Measurements from ENCODE around the gene BEGAIN. TPM values are rescaled to one million over a fixed set of nuclear protein-coding genes. Genes with fewer than 3 reads are reported as not detected.

The BEGAIN gene
- 7.0 and 8.5 TPM in 2 replicates for total RNA-seq
- long read RNA-seq: 0 reads

- TF ChIP-seq CTCF (IDR thresholded peaks at IDR 0.05): no peak
- DNase-seq (ENCODE audit: extremely low spot score, unreplicated experiment): no peak
- Mint-ChIP-seq H3K27ac (ENCODE audit: unreplicated experiment) (no peak within 1 kb of the TSS), H3K9me3 (ENCODE audit: unreplicated experiment) (no peaks in the 10 kb centered on the region), H3K4me3 (ENCODE audit: unreplicated experiment) (peak within 1 kb of the TSS; percentile 62), H3K4me1 (ENCODE audit: unreplicated experiment) (peaks cover 2% of the 10 kb centered on the region), H3K36me3 (ENCODE audit: unreplicated experiment) (no peaks in the 10 kb centered on the region), H3K27me3 (ENCODE audit: unreplicated experiment) (peaks cover 6% of the 10 kb centered on the region)
These were observed at the start of gene BEGAIN for GRCh38 chr14:100587086-100587762. Gene BEGAIN (minus strand): TSS chr14:100587417. CDS start chr14:100587290, 127 bp downstream.

GRCh38 chr14:100636559-100636958 is 49.3 kb upstream of the BEGAIN start:
- DNase-seq (ENCODE audit: extremely low spot score, unreplicated experiment): no peak
- H3K27ac Mint-ChIP-seq (ENCODE audit: unreplicated experiment): no peak overlapping the region

GRCh38 chr14:100634026-100634425 is 46.8 kb upstream of the BEGAIN start:
- Mint-ChIP-seq H3K4me3 (ENCODE audit: unreplicated experiment) (no peak overlapping the region), H3K27ac (ENCODE audit: unreplicated experiment) (no peak overlapping the region), H3K9me3 (ENCODE audit: unreplicated experiment) (no peaks in the 10 kb centered on the region), H3K27me3 (ENCODE audit: unreplicated experiment) (peaks cover 29% of the 10 kb centered on the region), H3K4me1 (ENCODE audit: unreplicated experiment) (no peaks in the 10 kb centered on the region), H3K36me3 (ENCODE audit: unreplicated experiment) (no peaks in the 10 kb centered on the region)
- TF ChIP-seq CTCF (IDR thresholded peaks at IDR 0.05): no peak
- no peak for DNase-seq (ENCODE audit: extremely low spot score, unreplicated experiment)

More at GRCh38 chr14:100636559-100636958, 49.3 kb upstream of the BEGAIN start:
- no peaks in the 10 kb centered on the region for H3K36me3 Mint-ChIP-seq (ENCODE audit: unreplicated experiment)
- peaks cover 27% of the 10 kb centered on the region for H3K27me3 Mint-ChIP-seq (ENCODE audit: unreplicated experiment)
- TF ChIP-seq CTCF (IDR thresholded peaks at IDR 0.05): no peak
- H3K9me3 Mint-ChIP-seq (ENCODE audit: unreplicated experiment): no peaks in the 10 kb centered on the region
- H3K4me3 Mint-ChIP-seq (ENCODE audit: unreplicated experiment): no peak overlapping the region
- H3K4me1 Mint-ChIP-seq (ENCODE audit: unreplicated experiment): peaks cover 13% of the 10 kb centered on the region

GRCh38 chr14:100633406-100633805 is 46.2 kb upstream of the BEGAIN start:
- no peak for TF ChIP-seq CTCF (IDR thresholded peaks at IDR 0.05)
- no peak for DNase-seq (ENCODE audit: extremely low spot score, unreplicated experiment)
- peaks cover 33% of the 10 kb centered on the region for H3K27me3 Mint-ChIP-seq (ENCODE audit: unreplicated experiment)
- no peaks in the 10 kb centered on the region for H3K9me3 Mint-ChIP-seq (ENCODE audit: unreplicated experiment)
- H3K4me1 Mint-ChIP-seq (ENCODE audit: unreplicated experiment): no peaks in the 10 kb centered on the region
- no peak overlapping the region for H3K27ac Mint-ChIP-seq (ENCODE audit: unreplicated experiment)
- H3K36me3 Mint-ChIP-seq (ENCODE audit: unreplicated experiment): no peaks in the 10 kb centered on the region
- no peak overlapping the region for H3K4me3 Mint-ChIP-seq (ENCODE audit: unreplicated experiment)

DNA sequence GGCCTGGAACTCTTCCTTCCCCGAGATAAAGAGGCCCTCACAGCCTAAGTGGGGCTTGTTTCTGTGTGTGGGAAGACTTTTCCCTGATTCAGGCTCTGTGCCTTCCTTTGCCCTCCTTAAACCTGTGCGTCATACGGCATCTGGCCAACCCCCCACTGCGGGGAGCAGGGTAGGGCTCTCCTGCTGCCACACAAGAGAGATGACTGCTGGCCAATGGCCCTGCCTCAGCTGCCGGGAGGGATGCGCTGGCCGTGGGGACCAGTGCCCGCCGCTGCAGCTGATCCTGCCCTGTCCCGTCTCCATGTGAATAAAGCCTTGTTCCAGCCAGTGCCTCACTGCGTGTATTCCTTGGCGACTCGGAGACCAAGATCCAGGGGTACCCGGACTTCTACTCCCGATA is 42.5 kb upstream of the BEGAIN start:
- Mint-ChIP-seq H3K36me3 (ENCODE audit: unreplicated experiment) (no peaks in the 10 kb centered on the region), H3K4me3 (ENCODE audit: unreplicated experiment) (no peak overlapping the region), H3K27ac (ENCODE audit: unreplicated experiment) (no peak overlapping the region), H3K9me3 (ENCODE audit: unreplicated experiment) (peaks cover 5% of the 10 kb centered on the region), H3K4me1 (ENCODE audit: unreplicated experiment) (no peaks in the 10 kb centered on the region), H3K27me3 (ENCODE audit: unreplicated experiment) (peaks cover 56% of the 10 kb centered on the region)
- no peak for DNase-seq (ENCODE audit: extremely low spot score, unreplicated experiment)
- no peak for TF ChIP-seq CTCF (IDR thresholded peaks at IDR 0.05)
